Islet of Langerhans (tissue), 1 donor: Measurements from ENCODE around the gene DIABLO.
"Not testable (repeated sequence)": the region's sequence is repeated elsewhere in the genome, so short reads cannot be mapped to it uniquely, and the experiment has no call there.

Experiments
- FAIRE-seq: peaks from one replicate; lab custom pipeline; 2011; peaks lifted over from hg19 to GRCh38; lab: Jason Lieb, UNC

The DIABLO gene

DNA sequence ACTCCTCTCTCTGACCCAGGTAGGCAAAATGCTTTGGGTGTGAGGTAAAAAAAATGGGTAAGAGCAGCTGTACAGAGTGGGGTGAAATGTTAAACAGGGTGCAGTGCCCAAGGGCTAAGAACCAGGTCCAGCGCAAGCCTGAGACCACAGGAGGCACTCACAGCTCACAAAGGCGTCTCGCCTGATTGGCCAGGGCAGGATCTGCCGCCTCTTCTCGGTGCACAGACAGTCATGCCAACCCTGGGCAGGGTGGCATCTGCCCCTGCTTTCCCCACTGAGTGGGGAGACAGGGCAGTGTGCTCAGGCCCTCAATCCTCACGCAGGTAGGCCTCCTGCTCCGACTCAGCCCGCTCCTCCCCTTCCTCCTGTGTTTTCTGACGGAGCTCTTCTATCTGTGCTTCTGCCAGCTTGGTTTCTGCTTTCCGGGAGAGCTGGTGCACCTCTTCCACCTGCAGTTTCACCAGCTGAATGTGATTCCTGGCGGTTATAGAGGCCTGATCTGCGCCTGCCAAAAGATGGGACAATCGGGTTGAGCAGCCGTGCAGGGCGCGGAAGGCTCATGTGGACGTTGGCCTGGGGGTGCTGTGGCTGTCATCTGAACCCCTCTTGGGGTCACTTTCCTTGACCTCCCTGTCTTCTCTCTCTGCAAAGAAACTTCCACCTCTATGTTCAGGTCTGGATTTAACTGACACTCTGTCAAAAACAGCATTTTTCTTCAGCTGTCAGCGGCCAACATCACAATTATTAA, 17.6 kb downstream of the DIABLO start:
- no peak for FAIRE-seq

GRCh38 chr12:122207391-122207790, 18.5 kb downstream of the DIABLO start:
- FAIRE-seq, result no peak

GRCh38 chr12:122206976-122207375, 18.9 kb downstream of the DIABLO start:
- no peak for FAIRE-seq

- FAIRE-seq, result no peak
Observed at GRCh38 chr12:122206111-122206881, 19.6 kb downstream of the DIABLO start.

- no peak for FAIRE-seq
Observed at GRCh38 chr12:122205053-122205925, 20.6 kb downstream of the DIABLO start.

DNA sequence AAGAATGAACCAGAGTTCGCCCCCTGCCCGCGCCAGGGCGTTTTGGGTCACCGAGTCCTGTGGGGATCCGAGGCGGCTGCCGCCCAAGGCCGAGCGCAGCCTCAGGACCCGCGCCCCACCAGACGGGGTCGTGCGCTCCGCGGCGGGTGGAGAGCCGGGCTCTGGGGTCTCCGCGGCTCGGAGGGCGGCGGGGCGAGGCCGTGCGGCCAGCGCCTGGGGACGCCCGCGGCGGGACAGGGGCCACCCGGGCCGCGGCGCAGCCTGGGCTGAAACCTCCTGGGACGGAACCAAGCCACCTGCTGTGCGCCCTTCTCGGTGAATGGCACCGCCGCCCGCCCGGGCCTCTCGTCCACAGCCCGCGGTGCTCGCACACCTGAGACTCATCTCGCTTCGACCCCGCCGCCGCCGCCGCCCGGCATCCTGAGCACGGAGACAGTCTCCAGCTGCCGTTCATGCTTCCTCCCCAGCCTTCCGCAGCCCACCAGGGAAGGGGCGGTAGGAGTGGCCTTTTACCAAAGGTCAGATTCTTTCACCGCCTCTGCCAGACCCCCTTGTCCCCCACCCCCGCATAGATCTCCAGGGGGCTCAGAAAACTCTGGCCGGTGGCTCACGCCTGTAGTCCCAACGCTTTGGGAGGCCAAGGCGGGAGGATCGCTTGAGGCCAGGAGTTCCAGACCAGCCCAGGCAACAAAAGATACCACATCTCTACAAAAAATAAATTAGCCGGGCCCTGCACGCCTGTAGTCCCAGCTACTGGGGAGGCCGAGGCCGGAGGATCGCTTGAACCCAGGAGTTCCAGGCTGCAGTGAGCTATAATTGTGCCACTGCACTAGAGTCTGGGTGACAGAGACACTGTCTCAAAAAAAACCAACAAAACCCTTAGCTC, 21.4 kb downstream of the DIABLO start:
- FAIRE-seq, result no peak

DNA sequence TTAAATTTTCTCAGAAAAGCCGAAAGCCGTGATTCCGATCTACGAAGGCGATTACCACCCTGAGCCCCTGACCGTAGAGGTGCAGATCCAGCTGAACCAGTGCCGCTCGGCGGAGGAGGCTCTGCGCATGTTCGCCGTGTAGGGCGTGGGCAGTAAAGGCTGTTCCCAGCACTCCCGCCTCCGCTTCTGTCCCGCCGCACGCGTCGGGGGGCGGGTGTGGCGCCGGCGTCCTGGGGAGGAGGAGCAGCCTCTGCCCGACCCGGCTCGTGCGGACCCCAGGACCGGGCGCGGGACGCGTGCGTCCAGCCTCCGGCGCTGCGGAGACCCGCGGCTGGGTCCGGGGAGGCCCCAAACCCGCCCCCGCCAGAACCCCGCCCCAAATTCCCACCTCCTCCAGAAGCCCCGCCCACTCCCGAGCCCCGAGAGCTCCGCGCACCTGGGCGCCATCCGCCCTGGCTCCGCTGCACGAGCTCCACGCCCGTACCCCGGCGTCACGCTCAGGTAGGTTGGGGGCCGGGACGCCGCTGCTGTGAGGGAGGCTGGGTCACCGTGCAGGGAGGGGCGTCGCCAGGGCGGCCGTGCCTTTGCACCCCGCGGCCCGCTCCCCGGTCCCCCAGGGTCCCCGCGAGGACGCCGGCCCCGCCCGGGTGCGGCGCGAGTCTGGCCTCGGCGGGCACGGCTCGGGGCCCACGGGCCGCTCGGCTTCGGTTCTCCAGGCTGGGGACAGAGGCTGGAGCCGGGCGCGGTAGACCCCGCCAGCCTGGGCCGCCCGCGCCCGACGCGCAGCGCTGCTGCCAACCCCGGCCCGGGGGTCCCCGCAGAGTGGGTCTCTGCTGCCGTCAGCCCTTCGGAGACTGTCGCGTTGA, 22.3 kb downstream of the DIABLO start, which contains the start of gene B3GNT4:
Gene B3GNT4, plus strand, starts transcription at position 409 of the 866 bp plus-strand sequence. CDS start 910 bp downstream, outside the sequence.
- no peak for FAIRE-seq

- not testable (repeated sequence) for FAIRE-seq
Observed at GRCh38 chr12:122202811-122203210, 23.0 kb downstream of the DIABLO start.

DNA sequence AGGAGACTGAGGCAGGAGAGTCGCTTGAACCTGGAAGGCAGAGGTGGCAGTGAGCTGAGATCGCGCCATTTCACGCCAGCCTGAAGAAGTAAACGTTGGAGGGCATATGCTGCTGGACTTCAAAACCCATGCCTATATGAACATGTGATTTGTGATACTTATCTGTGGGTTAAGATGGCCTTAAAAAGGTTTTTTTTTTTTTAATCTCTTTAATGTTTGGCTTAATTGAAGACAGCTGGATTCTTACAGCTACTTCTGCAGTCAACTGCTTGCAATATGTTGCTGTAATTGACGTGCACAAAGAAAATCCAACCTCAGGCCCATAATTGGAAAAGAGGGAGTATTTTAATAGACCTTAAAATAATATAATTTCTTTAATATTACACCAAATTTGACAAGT, 23.8 kb downstream of the DIABLO start:
- FAIRE-seq, result no peak

DNA sequence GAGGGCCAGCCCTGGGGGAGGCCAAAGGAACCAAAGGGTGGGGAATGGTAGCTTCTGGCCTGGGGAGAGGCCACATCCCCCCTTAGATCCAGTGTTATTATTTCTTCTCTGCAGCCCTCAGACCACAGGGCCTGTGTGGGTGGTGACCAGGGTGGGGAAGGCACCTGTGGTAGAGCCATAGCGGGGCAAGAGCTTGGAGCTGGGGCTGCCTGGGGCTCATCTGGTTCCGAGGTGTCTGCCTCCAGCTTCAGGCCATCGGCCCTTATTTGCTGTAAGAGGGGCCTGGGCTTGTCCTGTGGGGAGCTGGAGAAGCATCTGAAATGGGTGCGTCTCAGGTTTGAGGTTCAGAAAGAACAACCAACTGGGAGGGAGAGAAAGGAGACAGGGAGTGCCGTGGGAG, 24.5 kb downstream of the DIABLO start:
- FAIRE-seq, result no peak

DNA sequence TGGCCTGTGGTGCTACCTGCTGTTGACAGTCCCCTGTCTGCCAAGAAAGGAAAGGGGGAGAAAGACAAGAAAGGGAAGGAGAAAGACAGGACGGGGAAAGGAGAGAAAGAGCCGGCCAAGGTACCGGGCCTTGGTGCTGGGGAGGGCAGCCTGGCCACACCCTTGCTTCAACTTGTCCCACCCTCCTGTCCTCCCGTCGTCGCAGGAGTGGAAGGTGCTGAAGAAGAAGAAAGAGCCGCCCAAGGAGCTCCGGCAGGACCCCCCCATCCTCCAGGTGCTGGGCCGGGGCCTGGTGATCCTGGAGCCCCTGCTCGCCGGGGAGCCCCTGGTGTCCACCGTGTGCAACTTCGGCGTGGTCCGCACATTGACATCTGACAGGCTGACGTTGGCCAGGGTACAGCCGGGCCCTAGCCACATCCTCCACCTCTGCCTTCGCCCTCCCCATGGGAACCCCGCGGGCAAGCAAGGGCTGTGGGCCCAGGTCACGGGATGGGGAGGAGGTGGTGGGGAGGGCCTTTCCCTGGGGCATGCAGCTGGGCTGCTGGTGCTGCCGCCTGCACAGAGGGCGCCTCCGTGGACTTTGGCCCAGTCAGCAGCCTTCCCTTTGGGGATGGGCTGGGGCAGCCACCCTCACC, 25.2 kb downstream of the DIABLO start:
- no peak for FAIRE-seq

GRCh38 chr12:122199484-122200355, 26.1 kb downstream of the DIABLO start:
- FAIRE-seq, result no peak

DNA sequence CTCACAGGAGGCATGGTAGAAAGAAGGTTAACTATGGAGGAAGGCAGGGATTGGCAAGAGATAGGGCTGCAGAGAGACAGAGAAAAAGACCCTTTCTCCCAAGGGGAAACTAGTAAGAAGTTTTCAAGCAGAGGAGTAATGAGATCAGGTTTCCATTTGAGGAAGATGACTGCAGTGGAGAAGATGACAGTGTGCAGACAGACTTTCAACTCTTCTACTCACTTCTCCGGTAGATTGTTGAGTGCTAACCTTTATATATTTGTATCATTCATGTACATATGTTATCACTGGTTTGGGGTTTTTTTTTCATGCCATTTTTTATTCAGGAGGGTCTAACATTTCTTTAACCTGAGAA, 28.3 kb downstream of the DIABLO start:
- no peak for FAIRE-seq

- no peak for FAIRE-seq
Observed at GRCh38 chr12:122195405-122195804, 30.4 kb downstream of the DIABLO start.

DNA sequence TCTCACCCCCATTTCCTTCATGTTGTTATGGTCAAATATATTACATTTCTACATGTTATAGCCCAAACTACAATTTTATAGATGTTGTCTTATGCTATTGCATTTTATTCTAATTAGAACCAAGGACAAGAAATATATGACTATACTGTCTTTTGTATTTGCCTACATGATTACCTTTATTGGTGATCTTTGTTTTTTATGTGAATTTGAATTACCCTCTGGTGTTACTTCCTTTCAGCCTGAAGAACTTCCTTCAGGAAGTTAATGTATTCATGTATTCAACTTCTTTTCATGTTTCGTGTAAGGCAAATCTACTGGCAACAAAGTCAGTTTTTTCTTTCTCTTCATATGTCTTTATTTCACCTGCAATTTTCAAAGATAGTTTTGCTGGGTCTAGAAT, 31.0 kb downstream of the DIABLO start:
- FAIRE-seq, result no peak

DNA sequence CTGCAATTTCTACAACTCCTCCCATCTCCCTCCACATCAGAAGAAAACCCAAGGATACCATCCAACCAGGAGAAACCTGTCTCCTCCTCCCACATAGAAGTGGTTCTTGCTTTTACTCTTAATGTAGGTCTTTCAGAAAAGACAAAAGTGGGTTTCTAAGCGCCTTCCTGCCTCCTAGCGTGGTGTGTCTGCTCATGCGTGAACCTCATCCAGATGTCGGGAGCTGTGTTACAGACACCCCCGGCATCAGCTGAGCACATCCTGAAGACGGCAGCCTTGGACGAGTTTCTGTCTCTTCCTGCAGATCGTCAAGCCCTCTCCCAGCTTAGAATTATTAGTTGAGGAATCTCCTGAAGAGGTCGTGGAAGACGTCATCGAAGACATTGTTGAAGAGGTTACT, 33.4 kb downstream of the DIABLO start:
- FAIRE-seq, result no peak

GRCh38 chr12:122190842-122191668, 34.8 kb downstream of the DIABLO start:
- no peak for FAIRE-seq
